Stimulated activated CD8-positive, alpha-beta memory T cell treated with anti-CD3 and anti-CD28 coated beads, Interleukin-12 subunit alpha, Interleukin-12 subunit beta, amount 100 ng/mL, for 4 hours (primary cell): ENCODE measurements around the gene STAT5A.
"Not testable (repeated sequence)": the region's sequence is repeated elsewhere in the genome, so short reads cannot be mapped to it uniquely, and the experiment has no call there.

Experiments
- DNase-seq: peaks from one replicate; pipeline ENCODE4 v3.0.0-alpha.2; 2020; ENCODE audit warnings: low read depth

STAT5A gene

GRCh38 chr17:42285346-42286050 lies 2.8 kb upstream of the STAT5A start:
- DNase-seq: no peak

- no peak for DNase-seq
Measured at GRCh38 chr17:42286411-42287221, 1.7 kb upstream of the STAT5A start.

DNA sequence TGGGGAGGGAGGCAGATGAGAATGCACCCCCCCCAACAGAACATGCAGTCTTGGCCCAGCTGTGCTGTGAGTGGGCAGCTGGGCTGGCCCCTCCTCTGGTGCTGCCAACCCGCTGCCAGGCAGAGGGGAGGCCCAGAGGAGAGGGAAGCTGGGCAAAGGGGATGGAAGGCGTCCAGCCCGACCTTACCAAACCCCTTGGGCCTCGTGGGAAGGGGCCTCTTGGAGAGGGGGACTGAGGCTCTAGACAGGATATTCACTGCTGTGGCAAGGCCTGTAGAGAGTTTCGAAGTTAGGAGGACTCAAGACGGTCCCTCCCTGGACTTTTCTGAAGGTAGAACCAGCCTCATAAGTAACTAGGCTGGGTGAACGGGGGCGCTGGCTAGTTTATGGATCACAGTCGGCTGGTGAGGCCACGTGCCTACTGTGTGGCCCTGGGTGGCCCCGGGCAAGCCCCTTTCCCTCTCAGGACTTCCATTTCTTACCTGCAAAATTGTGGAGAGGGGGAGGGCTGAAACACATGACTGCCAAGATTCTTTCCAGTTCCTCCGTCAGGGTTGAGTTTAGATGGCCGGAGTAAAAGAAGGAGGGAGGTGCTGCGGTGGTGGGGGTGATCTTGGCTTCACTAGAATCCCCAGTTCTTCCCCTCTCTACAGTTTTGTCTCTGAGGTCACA lies 857 bp upstream of the STAT5A start:
- peak; percentile 36 for DNase-seq

- peak; percentile 45 for DNase-seq
Measured at GRCh38 chr17:42288803-42289610, 709 bp downstream of the STAT5A start.

- peak; percentile 56 for DNase-seq
Measured at GRCh38 chr17:42289611-42290181, 1.4 kb downstream of the STAT5A start.

DNA sequence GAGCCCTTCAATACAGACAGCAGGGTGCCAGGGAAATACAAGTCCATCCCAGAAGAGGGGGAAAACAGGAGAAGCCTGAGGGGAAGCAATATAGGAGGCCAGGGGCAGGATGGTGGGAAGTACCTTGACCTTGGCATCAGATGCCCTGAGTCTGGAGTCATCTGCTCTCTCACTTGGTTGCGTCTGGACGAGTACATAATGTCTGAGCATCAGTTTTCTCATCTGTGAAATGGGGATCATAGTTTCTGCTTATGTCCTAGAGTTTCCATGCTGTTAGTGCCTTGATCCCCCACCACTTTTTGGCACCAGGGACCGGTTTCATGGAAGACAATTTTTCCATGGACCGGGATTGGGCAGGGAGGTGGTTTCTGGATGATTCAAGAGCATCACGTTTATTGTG lies 2.3 kb downstream of the STAT5A start:
- DNase-seq: no peak

GRCh38 chr17:42291129-42291528 lies 2.8 kb downstream of the STAT5A start:
- DNase-seq: no peak

DNA sequence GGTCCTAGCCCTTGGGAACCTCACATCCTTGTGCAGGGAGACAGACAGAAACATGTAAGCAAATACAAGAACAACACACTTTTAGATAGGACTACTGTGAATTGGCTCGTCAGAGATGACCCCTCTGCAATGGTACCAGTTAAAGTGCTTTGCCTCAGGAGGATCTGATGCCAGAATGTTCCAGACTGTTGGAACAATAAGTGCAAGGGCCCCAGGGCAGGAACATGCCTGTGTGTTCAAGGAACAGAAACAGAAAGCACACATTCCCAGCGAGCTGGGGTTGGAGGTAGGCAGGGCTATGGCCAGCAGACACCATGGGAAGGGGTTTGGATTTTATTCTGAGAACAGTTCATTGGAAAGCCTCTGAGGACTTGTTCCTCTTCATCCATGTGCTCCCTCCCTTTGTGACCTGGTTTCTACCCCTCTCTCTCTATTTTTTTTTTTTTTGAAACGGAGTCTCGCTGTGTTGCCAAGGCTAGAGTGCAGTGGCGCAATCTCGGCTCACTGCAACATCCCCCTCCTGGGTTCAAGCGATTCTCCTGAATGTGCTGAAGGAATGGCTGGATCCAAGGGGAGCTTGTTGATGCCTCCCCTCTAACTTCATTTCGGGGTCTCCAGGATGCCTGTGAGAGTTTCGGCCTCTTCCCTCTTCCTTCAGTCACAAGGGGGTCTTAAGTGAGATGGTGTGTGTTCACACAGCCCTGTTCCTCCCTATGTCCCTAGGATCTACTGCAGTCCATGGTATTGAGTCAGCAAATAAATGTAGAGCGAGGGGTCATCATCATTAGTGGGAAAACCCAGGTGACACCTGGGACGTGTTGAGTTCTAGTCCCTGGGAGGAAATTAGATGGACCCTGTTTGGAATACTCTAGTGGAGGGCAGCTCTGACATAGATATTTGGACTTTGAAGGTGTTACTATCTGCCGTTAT lies 6.4 kb downstream of the STAT5A start:
- no peak for DNase-seq

DNA sequence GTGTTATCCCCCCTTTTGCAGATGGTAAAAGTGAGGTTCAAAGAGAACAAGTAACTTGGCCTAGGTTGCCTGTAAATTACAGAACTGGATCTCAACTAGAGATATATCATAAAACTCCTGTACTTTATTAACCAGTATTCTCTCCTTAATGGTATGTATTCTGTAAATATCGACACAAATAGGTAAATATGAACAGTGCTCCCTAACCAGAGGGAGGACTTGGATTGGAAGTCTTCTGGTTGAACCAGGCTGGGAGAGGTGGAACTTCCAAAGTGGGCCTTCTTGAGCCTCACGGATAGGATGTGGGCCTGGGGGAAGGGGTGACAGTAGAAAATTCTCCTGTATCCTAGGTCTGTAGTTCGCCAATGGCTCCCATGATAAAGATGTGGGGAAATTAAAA lies 7.7 kb downstream of the STAT5A start:
- no peak for DNase-seq

GRCh38 chr17:42297775-42298174 lies 9.5 kb downstream of the STAT5A start:
- not testable (repeated sequence) for DNase-seq

- DNase-seq: not testable (repeated sequence)
Measured at GRCh38 chr17:42299361-42299760, 11.1 kb downstream of the STAT5A start.

DNA sequence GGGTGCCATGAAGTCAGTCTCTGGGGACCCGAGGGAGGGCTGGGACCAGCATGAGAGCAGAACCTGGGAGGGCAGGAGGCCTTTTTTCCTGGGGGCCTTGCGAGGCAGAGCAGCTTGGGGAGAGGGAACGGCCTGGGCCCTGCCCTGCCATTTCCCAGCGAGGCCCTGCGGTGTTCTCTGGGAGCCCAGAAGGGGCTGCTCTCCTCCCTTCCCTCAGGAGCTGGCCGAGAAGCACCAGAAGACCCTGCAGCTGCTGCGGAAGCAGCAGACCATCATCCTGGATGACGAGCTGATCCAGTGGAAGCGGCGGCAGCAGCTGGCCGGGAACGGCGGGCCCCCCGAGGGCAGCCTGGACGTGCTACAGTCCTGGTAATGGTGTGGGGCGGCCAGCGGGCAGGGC lies 11.6 kb downstream of the STAT5A start:
- DNase-seq: not testable (repeated sequence)

DNA sequence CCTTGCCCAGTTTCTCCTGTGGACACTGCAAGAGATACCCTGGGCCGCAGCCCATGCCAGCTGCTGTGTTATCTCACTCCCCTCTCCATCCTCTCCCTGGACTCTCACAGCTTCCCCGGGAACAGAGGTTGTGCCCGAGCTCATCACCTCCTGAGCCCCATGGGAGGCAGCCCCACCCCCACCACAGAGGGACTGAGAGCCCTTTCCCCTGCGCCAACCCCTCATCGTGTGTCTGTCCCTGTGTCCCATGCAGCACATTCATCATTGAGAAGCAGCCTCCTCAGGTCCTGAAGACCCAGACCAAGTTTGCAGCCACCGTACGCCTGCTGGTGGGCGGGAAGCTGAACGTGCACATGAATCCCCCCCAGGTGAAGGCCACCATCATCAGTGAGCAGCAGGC lies 12.7 kb downstream of the STAT5A start:
- no peak for DNase-seq

DNA sequence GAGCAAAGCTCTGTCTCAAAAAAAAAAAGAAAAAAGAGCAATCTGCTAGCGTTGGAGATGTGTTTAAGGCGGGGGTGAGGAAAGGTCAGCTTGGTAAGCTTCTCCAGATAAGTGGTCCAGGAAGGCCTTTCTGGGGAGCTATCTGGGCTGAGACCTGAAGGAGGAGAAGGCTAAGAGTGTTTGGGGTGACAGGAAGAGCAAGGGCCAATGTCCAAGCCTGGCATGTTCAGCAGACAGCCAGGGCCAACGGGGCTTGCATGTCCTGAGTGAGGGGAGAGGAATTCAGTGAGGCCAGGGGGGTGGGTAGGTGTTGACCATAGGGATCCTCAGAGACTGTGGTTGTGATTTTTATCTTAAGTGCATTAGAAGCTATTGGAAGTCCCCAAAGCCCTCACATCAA lies 15.4 kb downstream of the STAT5A start:
- no peak for DNase-seq

- DNase-seq: no peak
Measured at GRCh38 chr17:42304187-42305030, 16.1 kb downstream of the STAT5A start.

- DNase-seq: not testable (repeated sequence)
Measured at GRCh38 chr17:42305031-42305330, 16.7 kb downstream of the STAT5A start.

DNA sequence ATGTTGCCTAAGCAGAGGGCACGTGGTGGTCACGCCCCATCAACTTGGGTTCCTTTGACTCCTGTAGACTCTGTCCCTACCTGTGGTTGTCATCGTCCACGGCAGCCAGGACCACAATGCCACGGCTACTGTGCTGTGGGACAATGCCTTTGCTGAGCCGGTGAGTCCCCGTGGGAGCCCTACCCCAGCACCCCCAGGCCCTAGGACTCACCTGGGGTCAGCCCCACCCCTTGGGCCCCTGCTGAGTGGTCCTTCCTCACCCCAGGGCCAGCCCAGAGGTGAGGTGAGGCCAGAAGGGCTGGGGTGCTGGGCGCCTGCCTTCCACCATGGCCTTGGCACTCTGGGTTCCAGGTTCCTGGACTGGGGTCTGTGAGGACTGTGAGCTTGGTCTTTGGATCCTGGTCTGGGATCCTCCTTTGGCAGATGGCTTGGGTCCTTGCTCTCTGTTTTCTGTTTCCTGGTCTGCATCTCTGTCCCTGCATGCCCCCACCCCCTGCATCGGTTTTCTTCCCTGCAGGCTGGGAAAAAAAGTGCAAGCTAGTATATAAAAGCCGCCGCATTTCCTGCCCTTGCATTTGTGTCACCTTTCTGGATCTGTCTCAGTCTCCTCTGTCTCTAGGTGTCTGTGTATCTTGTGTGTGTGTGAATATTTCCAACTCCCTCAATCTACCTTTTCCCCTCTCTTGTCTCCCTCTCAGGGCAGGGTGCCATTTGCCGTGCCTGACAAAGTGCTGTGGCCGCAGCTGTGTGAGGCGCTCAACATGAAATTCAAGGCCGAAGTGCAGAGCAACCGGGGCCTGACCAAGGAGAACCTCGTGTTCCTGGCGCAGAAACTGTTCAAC lies 17.5 kb downstream of the STAT5A start:
- DNase-seq: no peak

- DNase-seq: no peak
Measured at GRCh38 chr17:42306385-42306667, 18.0 kb downstream of the STAT5A start.

GRCh38 chr17:42307362-42307927 lies 19.1 kb downstream of the STAT5A start:
- no peak for DNase-seq
